CD4-positive, alpha-beta T cell treated with Interleukin-10 for 1 hour (primary cell): Measurements from ENCODE around the gene AGO3.
"Not testable (repeated sequence)": the region's sequence is repeated elsewhere in the genome, so short reads cannot be mapped to it uniquely, and the experiment has no call there.

Experiments used
- DNase-seq: peaks from one replicate; pipeline ENCODE4 v3.0.0-alpha.2; 2020

The AGO3 gene

GRCh38 chr1:36014722-36015220, 83.9 kb downstream of the AGO3 start:
- no peak for DNase-seq

- no peak for DNase-seq
These were observed 85.8 kb downstream of the AGO3 start for GRCh38 chr1:36016686-36017085.

GRCh38 chr1:36023098-36023769, 92.3 kb downstream of the AGO3 start:
- DNase-seq: peak; percentile 9

- DNase-seq: not testable (repeated sequence)
These were observed 93.1 kb downstream of the AGO3 start for GRCh38 chr1:36024024-36024423.

GRCh38 chr1:36024847-36025246, 93.9 kb downstream of the AGO3 start:
- DNase-seq: no peak

- DNase-seq: no peak
These were observed 96.9 kb downstream of the AGO3 start for GRCh38 chr1:36027766-36028165.

GRCh38 chr1:36031441-36031840, 100.5 kb downstream of the AGO3 start:
- no peak for DNase-seq

GRCh38 chr1:36034692-36035091, 103.8 kb downstream of the AGO3 start:
- DNase-seq: no peak

- no peak for DNase-seq
These were observed 104.2 kb downstream of the AGO3 start for GRCh38 chr1:36035154-36035553.

GRCh38 chr1:36040238-36040637, 109.3 kb downstream of the AGO3 start:
- DNase-seq: no peak

- DNase-seq: no peak
These were observed 120.9 kb downstream of the AGO3 start for GRCh38 chr1:36051821-36052220.

- no peak for DNase-seq
These were observed 123.1 kb downstream of the AGO3 start for GRCh38 chr1:36053978-36054377.

GRCh38 chr1:36055706-36056105, 124.8 kb downstream of the AGO3 start:
- DNase-seq: no peak

- DNase-seq: no peak
These were observed 131.4 kb downstream of the AGO3 start for GRCh38 chr1:36062315-36062714.

- no peak for DNase-seq
These were observed 137.0 kb downstream of the AGO3 start for GRCh38 chr1:36067871-36068270.

GRCh38 chr1:36068866-36069265, 138.0 kb downstream of the AGO3 start:
- DNase-seq: no peak

- DNase-seq: no peak
These were observed 139.4 kb downstream of the AGO3 start for GRCh38 chr1:36070349-36070748.

- no peak for DNase-seq
These were observed 146.2 kb downstream of the AGO3 start for GRCh38 chr1:36076979-36077573.

- no peak for DNase-seq
These were observed 149.3 kb downstream of the AGO3 start for GRCh38 chr1:36080236-36080635.

GRCh38 chr1:36080801-36081200, 149.9 kb downstream of the AGO3 start:
- no peak for DNase-seq

GRCh38 chr1:36081926-36082485, 151.1 kb downstream of the AGO3 start:
- DNase-seq: no peak

- DNase-seq: no peak
These were observed 152.3 kb downstream of the AGO3 start for GRCh38 chr1:36083219-36083618.

- no peak for DNase-seq
These were observed 153.0 kb downstream of the AGO3 start, which contains the start of gene TEKT2 for GRCh38 chr1:36083635-36084496. Gene TEKT2 (plus strand): TSS chr1:36084094. CDS start chr1:36084922, 828 bp downstream.
